A673 (cell line): Measurements from ENCODE around the gene LTBP2. TPM values are rescaled to one million over a fixed set of nuclear protein-coding genes. Genes with fewer than 3 reads are reported as not detected.

Source experiments
- BruUV-seq: library from RNA; stranded (reverse); fragments of 400-500 nt; replicated peaks from 2 replicates; lab custom pipeline; 2021; lab: Mats Ljungman, UMichigan
- CTCF ChIA-PET: fragments of 300-600 bp; sonication (Branson Sonifier 250); formaldehyde crosslinking; loops from one replicate; lab custom pipeline; 2022; ENCODE audit warnings: antibody characterized with exemption; lab: Charles Lee
- POLR2A ChIA-PET: fragments of 300-600 bp; sonication (Branson Sonifier 250); formaldehyde crosslinking; loops from one replicate; lab custom pipeline; 2022; ENCODE audit warnings: antibody characterized with exemption; ENCODE audit not compliant: low non-redundant PET; lab: Charles Lee
- DNase-seq: peaks from one replicate; pipeline ENCODE4 v3.0.0-alpha.2; 2015; ENCODE audit warnings: low spot score
- H3K27ac ChIP-seq: fragments of 200-600 bp; sonication (generic); 2 replicates; pipeline ENCODE4 v1.5.1; 2016; ENCODE audit warnings: mixed run types, low read depth, mild to moderate bottlenecking, mixed read lengths, antibody characterized with exemption, low read length; ENCODE audit not compliant: poor library complexity, severe bottlenecking
- H3K27me3 ChIP-seq: fragments of 200-600 bp; sonication (generic); replicated peaks from 2 replicates; pipeline ENCODE4 v1.6.1; 2017; ENCODE audit warnings: mixed run types, low read depth, mild to moderate bottlenecking, mixed read lengths, antibody characterized with exemption, low read length; ENCODE audit not compliant: insufficient read depth, poor library complexity
- H3K36me3 ChIP-seq: fragments of 200-600 bp; sonication (generic); 2 replicates; pipeline ENCODE4 v1.6.1; 2016; ENCODE audit warnings: mixed run types, mild to moderate bottlenecking, mixed read lengths, antibody characterized with exemption, low read length; ENCODE audit not compliant: insufficient read depth, poor library complexity, severe bottlenecking
- H3K4me1 ChIP-seq: fragments of 200-600 bp; sonication (generic); 2 replicates; pipeline ENCODE4 v1.6.1; 2017; ENCODE audit warnings: mixed run types, mild to moderate bottlenecking, mixed read lengths, antibody characterized with exemption, low read length; ENCODE audit not compliant: insufficient read depth, poor library complexity, severe bottlenecking
- H3K4me3 ChIP-seq: fragments of 200-600 bp; sonication (generic); 2 replicates; pipeline ENCODE4 v1.5.1; 2016; ENCODE audit warnings: low read depth, mixed run types, mild to moderate bottlenecking, mixed read lengths, low read length; ENCODE audit not compliant: poor library complexity, severe bottlenecking
- H3K9me3 ChIP-seq: fragments of 200-600 bp; sonication (generic); 2 replicates; pipeline ENCODE4 v1.6.1; 2016; ENCODE audit warnings: mixed run types, low read depth, mild to moderate bottlenecking, mixed read lengths, antibody characterized with exemption, low read length; ENCODE audit not compliant: poor library complexity, severe bottlenecking
- CTCF ChIP-seq: fragments of 300-800, 200-600 bp; sonication (generic); conservative IDR thresholded peaks from 2 replicates; pipeline ENCODE4 v1.5.1; 2017; ENCODE audit warnings: low read depth, mild to moderate bottlenecking, antibody characterized with exemption, low read length, moderate library complexity, mixed read lengths
- EZH2 ChIP-seq: fragments of 200-600 bp; sonication (generic); IDR thresholded peaks from 2 replicates; pipeline ENCODE4 v1.6.1; 2017; ENCODE audit warnings: borderline replicate concordance, low read depth, mild to moderate bottlenecking, mixed read lengths, antibody characterized with exemption, low read length; ENCODE audit not compliant: poor library complexity, severe bottlenecking
- intact Hi-C: fragments of 100-400 bp; cut with micrococcal nuclease; formaldehyde crosslinking; loops from one replicate; pipeline ENCODE4 v1.10.0; 2022; ENCODE audit not compliant: unreplicated experiment
- total RNA-seq: library from RNA; stranded (reverse); gene quantifications from 2 replicates; pipeline ENCODE4 v1.2.3, GENCODE V29; 2021

Gene LTBP2
- total RNA-seq, 1 experiment from 2014 or later = 0.26 TPM

GRCh38 chr14:74500417-74501134 is 111.5 kb downstream of the LTBP2 start:
- H3K36me3 ChIP-seq = no peaks in the 10 kb centered on the region
- H3K27ac ChIP-seq = no peak overlapping the region
- H3K27me3 ChIP-seq = no peaks in the 10 kb centered on the region
- ChIA-PET CTCF (interaction anchor here (0.5 kb wide), 1 partner anchor 15 kb away, joined by 3 read pairs; no protein-coding TSS in a partner anchor), POLR2A (no interaction called here)
- no peak overlapping the region for H3K4me3 ChIP-seq
- no peaks in the 10 kb centered on the region for H3K9me3 ChIP-seq
- intact Hi-C loops = no loop called here
- no peak for TF ChIP-seq CTCF
- TF ChIP-seq EZH2 = no peak
- no TSS peak for BruUV-seq
- no peaks in the 10 kb centered on the region for H3K4me1 ChIP-seq
- DNase-seq = no peak

- POLR2A ChIA-PET = no interaction called here
Observed at GRCh38 chr14:74495356-74495755, 116.7 kb downstream of the LTBP2 start.

More at GRCh38 chr14:74495356-74495755, 116.7 kb downstream of the LTBP2 start:
- no peak for DNase-seq
- CTCF ChIA-PET = no interaction called here
- peaks cover 17% of the 10 kb centered on the region for H3K4me1 ChIP-seq
- intact Hi-C loops = no loop called here
- H3K9me3 ChIP-seq = no peaks in the 10 kb centered on the region
- H3K27ac ChIP-seq = no peak overlapping the region
- no peak overlapping the region for H3K4me3 ChIP-seq
- no TSS peak for BruUV-seq
- H3K27me3 ChIP-seq = no peaks in the 10 kb centered on the region
- H3K36me3 ChIP-seq = peaks cover 6% of the 10 kb centered on the region
- TF ChIP-seq EZH2 (no peak), CTCF (no peak)
